ENCODE results near the gene SPECC1.
"Not testable (repeated sequence)": the region's sequence is repeated elsewhere in the genome, so short reads cannot be mapped to it uniquely, and the experiment has no call there.

SPECC1 gene

GRCh38 chr17:20073055-20073979, 64.2 kb downstream of the SPECC1 start:
- Histone ChIP-seq H3K36me3 (ENCODE audit: insufficient read depth, low read length) (no peaks in the 10 kb centered on the region), H3K4me1 (ENCODE audit: insufficient read depth, low read length, severe bottlenecking) (no peaks in the 10 kb centered on the region), H3K9me2 (ENCODE audit: low read depth, low read length) (no peaks in the 10 kb centered on the region), H3K4me3 (ENCODE audit: low read depth, low read length, poor library complexity, severe bottlenecking) (no peak overlapping the region), H3K27me3 (ENCODE audit: insufficient read depth, low read length) (no peaks in the 10 kb centered on the region), H3K9ac (ENCODE audit: low read length) (no peak overlapping the region), H3K79me2 (ENCODE audit: insufficient read depth, low read length) (no peaks in the 10 kb centered on the region), H3K9me3 (ENCODE audit: low read length) (no peaks in the 10 kb centered on the region), H2AFZ (ENCODE audit: low read length) (no peak overlapping the region), H3K27ac (ENCODE audit: low read depth, low read length, poor library complexity, severe bottlenecking) (no peak overlapping the region), H4K20me1 (ENCODE audit: insufficient read depth, low read length) (no peaks in the 10 kb centered on the region), H3F3A (ENCODE audit: insufficient read depth, low read length) (no peaks in the 10 kb centered on the region), H3K4me2 (ENCODE audit: low read length) (no peak overlapping the region)
- TF ChIP-seq EZH2 (IDR thresholded peaks at IDR 0.05; ENCODE audit: borderline replicate concordance, low read length) (no peak), CTCF (IDR thresholded peaks at IDR 0.05; ENCODE audit: low read length) (no peak)

GRCh38 chr17:20074001-20074400, 64.8 kb downstream of the SPECC1 start:
- H3K9ac ChIP-seq (ENCODE audit: low read length): no peak overlapping the region
- H3K79me2 ChIP-seq (ENCODE audit: insufficient read depth, low read length): no peaks in the 10 kb centered on the region
- no peak overlapping the region for H3K4me3 ChIP-seq (ENCODE audit: low read depth, low read length, poor library complexity, severe bottlenecking)

DNA sequence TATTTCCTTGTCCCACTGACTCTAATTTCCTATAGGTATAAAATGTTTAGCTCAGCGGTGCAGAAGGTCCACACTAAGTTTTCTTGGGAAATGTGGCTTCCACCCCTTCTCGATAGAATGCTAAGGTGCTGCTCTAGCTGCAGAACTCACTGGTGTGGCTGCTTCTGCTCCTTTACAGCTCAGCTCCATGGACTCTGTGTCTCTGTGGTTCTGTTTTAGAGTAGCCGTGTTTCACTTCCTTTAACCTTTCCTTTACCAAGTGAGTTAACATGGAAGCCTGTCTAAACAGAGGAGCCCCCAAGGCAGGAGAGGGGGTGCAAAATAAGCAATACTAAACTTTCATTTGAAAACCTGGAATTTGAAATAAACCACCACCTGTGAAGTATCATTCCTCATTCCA, 65.3 kb downstream of the SPECC1 start:
- Histone ChIP-seq H3K4me1 (ENCODE audit: insufficient read depth, low read length, severe bottlenecking) (no peaks in the 10 kb centered on the region), H3F3A (ENCODE audit: insufficient read depth, low read length) (no peaks in the 10 kb centered on the region), H3K4me2 (ENCODE audit: low read length) (no peak overlapping the region), H3K9ac (ENCODE audit: low read length) (no peak overlapping the region), H3K9me2 (ENCODE audit: low read depth, low read length) (no peaks in the 10 kb centered on the region), H3K9me3 (ENCODE audit: low read length) (no peaks in the 10 kb centered on the region), H3K36me3 (ENCODE audit: insufficient read depth, low read length) (no peaks in the 10 kb centered on the region), H3K27me3 (ENCODE audit: insufficient read depth, low read length) (no peaks in the 10 kb centered on the region), H4K20me1 (ENCODE audit: insufficient read depth, low read length) (no peaks in the 10 kb centered on the region), H3K4me3 (ENCODE audit: low read depth, low read length, poor library complexity, severe bottlenecking) (no peak overlapping the region), H2AFZ (ENCODE audit: low read length) (no peak overlapping the region), H3K27ac (ENCODE audit: low read depth, low read length, poor library complexity, severe bottlenecking) (no peak overlapping the region), H3K79me2 (ENCODE audit: insufficient read depth, low read length) (no peaks in the 10 kb centered on the region)
- no peak for TF ChIP-seq EZH2 (IDR thresholded peaks at IDR 0.05; ENCODE audit: borderline replicate concordance, low read length)
- TF ChIP-seq CTCF (IDR thresholded peaks at IDR 0.05; ENCODE audit: low read length): no peak

More at GRCh38 chr17:20074001-20074400, 64.8 kb downstream of the SPECC1 start:
- H3K27me3 ChIP-seq (ENCODE audit: insufficient read depth, low read length): no peaks in the 10 kb centered on the region
- no peaks in the 10 kb centered on the region for H3K36me3 ChIP-seq (ENCODE audit: insufficient read depth, low read length)
- H3K9me2 ChIP-seq (ENCODE audit: low read depth, low read length): no peaks in the 10 kb centered on the region
- no peak overlapping the region for H3K4me2 ChIP-seq (ENCODE audit: low read length)
- no peaks in the 10 kb centered on the region for H4K20me1 ChIP-seq (ENCODE audit: insufficient read depth, low read length)
- no peak overlapping the region for H2AFZ ChIP-seq (ENCODE audit: low read length)
- no peak for TF ChIP-seq CTCF (IDR thresholded peaks at IDR 0.05; ENCODE audit: low read length)
- TF ChIP-seq EZH2 (IDR thresholded peaks at IDR 0.05; ENCODE audit: borderline replicate concordance, low read length): no peak
- H3K27ac ChIP-seq (ENCODE audit: low read depth, low read length, poor library complexity, severe bottlenecking): no peak overlapping the region
- no peaks in the 10 kb centered on the region for H3F3A ChIP-seq (ENCODE audit: insufficient read depth, low read length)
- H3K9me3 ChIP-seq (ENCODE audit: low read length): no peaks in the 10 kb centered on the region
- no peaks in the 10 kb centered on the region for H3K4me1 ChIP-seq (ENCODE audit: insufficient read depth, low read length, severe bottlenecking)

DNA sequence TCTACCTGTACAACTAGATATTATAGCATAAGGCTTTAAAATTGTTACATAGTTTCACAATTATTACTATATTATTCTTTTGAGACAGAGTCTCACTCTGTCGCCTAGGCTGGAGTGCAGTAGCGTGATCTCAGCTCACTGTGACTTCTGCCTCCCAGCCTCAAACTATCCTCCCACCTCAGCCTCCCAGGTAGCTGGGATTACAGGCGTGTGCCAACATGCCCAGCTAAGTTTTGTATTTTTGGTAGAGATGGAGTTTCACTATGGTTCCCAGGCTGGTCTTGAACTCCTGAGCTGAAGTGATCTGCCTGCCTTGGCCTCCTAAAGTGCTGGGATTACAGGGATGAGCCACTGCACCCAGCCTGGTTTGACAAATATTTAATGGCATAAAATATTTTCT, 67.0 kb downstream of the SPECC1 start:
- H3K79me2 ChIP-seq (ENCODE audit: insufficient read depth, low read length); H3K27ac ChIP-seq (ENCODE audit: low read depth, low read length, poor library complexity, severe bottlenecking); H3K36me3 ChIP-seq (ENCODE audit: insufficient read depth, low read length); H4K20me1 ChIP-seq (ENCODE audit: insufficient read depth, low read length); H3K27me3 ChIP-seq (ENCODE audit: insufficient read depth, low read length); H3K4me3 ChIP-seq (ENCODE audit: low read depth, low read length, poor library complexity, severe bottlenecking); H3F3A ChIP-seq (ENCODE audit: insufficient read depth, low read length); H3K9me2 ChIP-seq (ENCODE audit: low read depth, low read length); H2AFZ ChIP-seq (ENCODE audit: low read length); H3K4me2 ChIP-seq (ENCODE audit: low read length); H3K9me3 ChIP-seq (ENCODE audit: low read length); H3K9ac ChIP-seq (ENCODE audit: low read length); H3K4me1 ChIP-seq (ENCODE audit: insufficient read depth, low read length, severe bottlenecking): not testable (repeated sequence)

Data from OCI-LY1 (cell line).